B cell (primary cell): ENCODE data around the gene ELK3.

Experiments
- EZH2 ChIP-seq: IDR thresholded peaks from 2 replicates; pipeline ENCODE4 v1.6.1; 2012; ENCODE audit warnings: borderline replicate concordance, low read depth, mild to moderate bottlenecking, moderate library complexity, low read length; ENCODE audit not compliant: insufficient read depth, poor library complexity, severe bottlenecking
- TF ChIP-seq, protein P1 (sequence below): fragments of 200-600 bp; IDR thresholded peaks from one replicate; pipeline ENCODE4 v1.8.0; 2022; ENCODE audit warnings: antibody characterized with exemption, mild to moderate bottlenecking

DNA sequence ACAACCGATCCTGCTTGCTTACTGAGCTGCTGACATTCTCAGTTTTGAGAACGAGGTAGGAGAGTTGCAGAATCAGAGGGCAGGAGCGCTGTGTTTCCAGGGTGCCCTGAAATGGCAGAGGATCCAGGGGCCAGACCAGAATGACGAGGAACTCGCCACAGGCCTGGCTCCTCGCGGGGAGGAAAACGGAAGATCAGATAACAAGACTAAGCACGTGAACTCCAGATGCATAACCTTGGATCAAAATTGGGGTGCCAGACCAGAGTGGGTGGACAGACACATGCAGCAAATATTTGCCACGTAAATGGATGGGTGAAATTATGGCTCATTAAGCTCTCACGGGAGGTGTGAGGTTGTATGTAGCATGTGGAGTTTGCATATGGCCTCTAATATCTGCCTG lies 46.5 kb downstream of the ELK3 start:
- TF ChIP-seq, protein P1, sequence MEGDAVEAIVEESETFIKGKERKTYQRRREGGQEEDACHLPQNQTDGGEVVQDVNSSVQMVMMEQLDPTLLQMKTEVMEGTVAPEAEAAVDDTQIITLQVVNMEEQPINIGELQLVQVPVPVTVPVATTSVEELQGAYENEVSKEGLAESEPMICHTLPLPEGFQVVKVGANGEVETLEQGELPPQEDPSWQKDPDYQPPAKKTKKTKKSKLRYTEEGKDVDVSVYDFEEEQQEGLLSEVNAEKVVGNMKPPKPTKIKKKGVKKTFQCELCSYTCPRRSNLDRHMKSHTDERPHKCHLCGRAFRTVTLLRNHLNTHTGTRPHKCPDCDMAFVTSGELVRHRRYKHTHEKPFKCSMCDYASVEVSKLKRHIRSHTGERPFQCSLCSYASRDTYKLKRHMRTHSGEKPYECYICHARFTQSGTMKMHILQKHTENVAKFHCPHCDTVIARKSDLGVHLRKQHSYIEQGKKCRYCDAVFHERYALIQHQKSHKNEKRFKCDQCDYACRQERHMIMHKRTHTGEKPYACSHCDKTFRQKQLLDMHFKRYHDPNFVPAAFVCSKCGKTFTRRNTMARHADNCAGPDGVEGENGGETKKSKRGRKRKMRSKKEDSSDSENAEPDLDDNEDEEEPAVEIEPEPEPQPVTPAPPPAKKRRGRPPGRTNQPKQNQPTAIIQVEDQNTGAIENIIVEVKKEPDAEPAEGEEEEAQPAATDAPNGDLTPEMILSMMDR: no peak
- TF ChIP-seq EZH2: no peak
